ENCODE measurements around the gene DVL3.
"Not testable (repeated sequence)": the region's sequence is repeated elsewhere in the genome, so short reads cannot be mapped to it uniquely, and the experiment has no call there.

Gene DVL3

DNA sequence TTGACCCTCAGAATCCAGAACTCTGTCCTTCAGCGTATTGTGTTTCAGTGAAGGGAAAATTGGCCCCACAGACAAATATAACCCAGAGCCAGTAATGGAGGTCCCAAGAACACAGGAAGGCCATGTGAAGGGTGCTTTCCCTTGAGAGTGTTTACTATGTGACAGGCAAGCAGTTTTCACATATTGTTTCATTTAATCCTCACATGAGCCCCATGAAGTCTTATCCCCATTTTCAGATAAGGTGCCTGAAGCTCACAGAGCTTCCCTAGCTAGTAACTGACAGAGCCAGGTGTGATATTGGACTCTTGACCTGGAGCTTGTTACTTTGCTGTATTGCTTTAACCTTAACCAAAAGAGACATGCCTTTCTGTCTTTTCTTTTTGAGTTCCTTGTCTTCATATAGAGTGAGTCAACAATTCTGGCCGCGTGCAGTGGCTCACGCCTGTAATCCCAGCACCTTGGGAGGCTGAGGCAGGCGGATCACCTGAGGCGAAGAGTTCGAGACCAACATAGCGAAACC, 9.4 kb upstream of the DVL3 start:
- no peak overlapping the region for H3K4me3 ChIP-seq (ENCODE audit: low read depth, low read length)
- no peaks in the 10 kb centered on the region for H3K27me3 ChIP-seq (ENCODE audit: insufficient read depth, low read depth, severe bottlenecking)
- DNase-seq = no peak
- TF ChIP-seq, protein P1, sequence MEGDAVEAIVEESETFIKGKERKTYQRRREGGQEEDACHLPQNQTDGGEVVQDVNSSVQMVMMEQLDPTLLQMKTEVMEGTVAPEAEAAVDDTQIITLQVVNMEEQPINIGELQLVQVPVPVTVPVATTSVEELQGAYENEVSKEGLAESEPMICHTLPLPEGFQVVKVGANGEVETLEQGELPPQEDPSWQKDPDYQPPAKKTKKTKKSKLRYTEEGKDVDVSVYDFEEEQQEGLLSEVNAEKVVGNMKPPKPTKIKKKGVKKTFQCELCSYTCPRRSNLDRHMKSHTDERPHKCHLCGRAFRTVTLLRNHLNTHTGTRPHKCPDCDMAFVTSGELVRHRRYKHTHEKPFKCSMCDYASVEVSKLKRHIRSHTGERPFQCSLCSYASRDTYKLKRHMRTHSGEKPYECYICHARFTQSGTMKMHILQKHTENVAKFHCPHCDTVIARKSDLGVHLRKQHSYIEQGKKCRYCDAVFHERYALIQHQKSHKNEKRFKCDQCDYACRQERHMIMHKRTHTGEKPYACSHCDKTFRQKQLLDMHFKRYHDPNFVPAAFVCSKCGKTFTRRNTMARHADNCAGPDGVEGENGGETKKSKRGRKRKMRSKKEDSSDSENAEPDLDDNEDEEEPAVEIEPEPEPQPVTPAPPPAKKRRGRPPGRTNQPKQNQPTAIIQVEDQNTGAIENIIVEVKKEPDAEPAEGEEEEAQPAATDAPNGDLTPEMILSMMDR (IDR thresholded peaks at IDR 0.05; ENCODE audit: low read depth, low read length) = no peak
- no peak overlapping the region for H3K27ac ChIP-seq
- H3K36me3 ChIP-seq = peaks cover 60% of the 10 kb centered on the region
- no peaks in the 10 kb centered on the region for H3K9me3 ChIP-seq (ENCODE audit: severe bottlenecking)

DNA sequence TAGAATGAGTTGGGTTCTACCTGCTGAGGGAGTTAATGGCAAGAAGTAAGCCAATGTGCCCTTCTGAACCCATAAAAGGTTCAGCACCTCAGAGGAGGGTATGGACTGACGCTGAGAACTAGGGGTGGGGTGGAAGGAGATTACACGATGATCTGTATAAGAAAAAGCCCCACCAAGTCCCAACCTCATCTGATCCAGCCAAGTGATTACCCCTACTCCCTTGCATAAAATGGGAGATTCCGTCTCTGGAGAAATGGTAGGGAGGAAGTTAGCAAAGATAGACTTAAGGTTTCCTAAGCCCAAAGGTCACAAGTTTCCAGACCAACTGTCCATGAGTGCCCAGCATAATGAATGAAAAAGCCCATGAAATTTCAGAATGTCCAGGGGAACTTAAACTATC, 7.1 kb upstream of the DVL3 start:
- no peaks in the 10 kb centered on the region for H3K9me3 ChIP-seq (ENCODE audit: severe bottlenecking)
- peaks cover 37% of the 10 kb centered on the region for H3K36me3 ChIP-seq
- H3K27me3 ChIP-seq (ENCODE audit: insufficient read depth, low read depth, severe bottlenecking) = no peaks in the 10 kb centered on the region
- H3K27ac ChIP-seq = no peak overlapping the region
- no peak for DNase-seq
- H3K4me3 ChIP-seq (ENCODE audit: low read depth, low read length) = no peak overlapping the region
- TF ChIP-seq, protein P1 (IDR thresholded peaks at IDR 0.05; ENCODE audit: low read depth, low read length) = no peak

DNA sequence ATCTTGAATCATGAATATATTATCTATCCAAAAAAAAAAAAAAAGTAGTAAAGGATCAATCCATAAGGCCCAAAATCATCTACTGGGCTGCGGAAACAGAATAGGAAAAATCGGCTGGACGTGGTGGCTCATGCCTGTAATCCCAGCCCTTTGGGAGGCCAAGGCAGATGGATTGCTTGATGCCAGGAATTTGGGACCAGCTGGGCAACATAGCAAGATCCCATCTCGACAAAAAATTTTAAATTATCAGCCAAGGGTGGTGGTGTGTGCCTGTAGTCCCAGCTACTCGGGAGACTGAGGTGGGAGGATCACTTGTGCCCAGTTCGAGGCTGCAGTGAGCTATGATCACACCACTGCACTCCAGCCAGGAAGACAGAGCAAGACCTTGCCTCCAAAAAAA, 6.1 kb upstream of the DVL3 start:
- Histone ChIP-seq H3K9me3 (ENCODE audit: severe bottlenecking) (no peaks in the 10 kb centered on the region), H3K27me3 (ENCODE audit: insufficient read depth, low read depth, severe bottlenecking) (no peaks in the 10 kb centered on the region), H3K36me3 (peaks cover 27% of the 10 kb centered on the region), H3K4me3 (ENCODE audit: low read depth, low read length) (no peak overlapping the region), H3K27ac (no peak overlapping the region)
- TF ChIP-seq, protein P1 (IDR thresholded peaks at IDR 0.05; ENCODE audit: low read depth, low read length) = no peak
- DNase-seq = no peak

DNA sequence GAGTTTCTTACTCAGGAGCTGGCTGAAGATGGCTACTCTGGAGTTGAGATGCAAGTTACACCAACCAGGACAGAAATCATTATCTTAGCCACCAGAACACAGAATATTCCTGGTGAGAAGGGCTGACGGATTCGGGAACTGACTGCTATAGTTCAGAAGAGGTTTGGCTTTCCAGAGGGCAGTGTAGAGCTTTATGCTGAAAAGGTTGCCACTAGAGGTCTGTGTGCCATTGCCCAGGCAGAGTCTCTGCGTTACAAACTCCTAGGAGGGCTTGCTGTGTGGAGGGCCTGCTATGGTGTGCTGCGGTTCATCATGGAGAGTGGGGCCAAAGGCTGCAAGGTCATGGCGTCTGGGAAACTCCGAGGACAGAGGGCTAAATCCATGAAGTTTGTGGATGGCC, 5.4 kb upstream of the DVL3 start:
- not testable (repeated sequence) for DNase-seq; H3K27me3 ChIP-seq (ENCODE audit: insufficient read depth, low read depth, severe bottlenecking); H3K4me3 ChIP-seq (ENCODE audit: low read depth, low read length); H3K9me3 ChIP-seq (ENCODE audit: severe bottlenecking); H3K27ac ChIP-seq
- H3K36me3 ChIP-seq = peaks cover 22% of the 10 kb centered on the region
- TF ChIP-seq, protein P1 (IDR thresholded peaks at IDR 0.05; ENCODE audit: low read depth, low read length) = 0 out of 2 replicates have a peak, but pooled peaks have one; percentile 8

DNA sequence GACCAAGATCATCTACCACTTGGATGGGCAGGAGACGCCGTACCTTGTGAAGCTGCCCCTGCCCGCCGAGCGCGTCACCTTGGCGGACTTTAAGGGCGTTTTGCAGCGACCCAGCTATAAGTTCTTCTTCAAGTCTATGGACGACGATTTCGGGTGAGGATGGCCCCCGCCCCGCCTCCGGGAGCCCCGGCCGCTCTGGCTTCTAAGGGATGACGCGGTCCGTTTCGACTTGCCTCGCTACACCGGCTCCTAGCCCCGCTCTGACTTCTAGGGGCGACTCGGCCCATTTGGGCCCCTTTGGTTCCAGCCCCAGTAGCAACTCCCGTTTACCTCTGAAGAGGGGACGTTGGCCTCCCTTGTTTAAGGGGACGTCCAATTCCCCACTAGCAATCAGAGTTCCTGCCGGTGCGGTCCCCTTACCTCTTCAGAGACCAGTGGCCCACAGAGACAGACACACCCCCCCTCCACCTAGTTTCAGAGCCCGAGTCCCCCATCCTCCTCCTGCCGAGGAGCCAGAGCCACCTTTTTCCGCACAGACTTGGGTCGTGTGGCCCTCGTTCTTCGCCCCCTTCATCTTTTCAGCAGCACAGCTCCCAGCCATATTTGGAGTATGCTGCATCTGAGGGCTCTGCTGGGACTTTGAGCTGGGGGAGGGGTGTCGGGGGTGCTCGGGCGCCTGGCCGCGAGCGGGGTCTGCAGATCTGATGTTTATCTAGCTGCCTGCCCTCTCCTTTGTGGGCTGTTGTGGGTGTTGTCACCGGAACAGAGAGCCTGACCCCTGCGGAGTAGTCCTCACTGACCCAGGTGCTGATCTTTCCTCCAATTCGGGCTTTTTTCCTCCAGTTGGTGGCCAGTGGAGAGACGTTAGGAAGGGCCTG, 706 bp downstream of the DVL3 start:
- peak overlapping the region; percentile 99 for H3K27ac ChIP-seq
- DNase-seq = peak; percentile 33

More for the DNA sequence above, 706 bp downstream of the DVL3 start:
- TF ChIP-seq, protein P1 (IDR thresholded peaks at IDR 0.05; ENCODE audit: low read depth, low read length) = no peak
- peaks cover 23% of the 10 kb centered on the region for H3K36me3 ChIP-seq
- H3K27me3 ChIP-seq (ENCODE audit: insufficient read depth, low read depth, severe bottlenecking) = no peaks in the 10 kb centered on the region
- no peaks in the 10 kb centered on the region for H3K9me3 ChIP-seq (ENCODE audit: severe bottlenecking)
- peak overlapping the region; percentile 98 for H3K4me3 ChIP-seq (ENCODE audit: low read depth, low read length)
